HEK293 (cell line): ENCODE results near the gene ESRRA.

Experiments used
- FEZF1 ChIP-seq: fragments of 450-650 bp; formaldehyde crosslinking; IDR thresholded peaks from 2 replicates; pipeline ENCODE4 v1.5.1; 2016; ENCODE audit warnings: missing biosample characterization, missing genetic modification characterization
- GLIS2 ChIP-seq: fragments of 450-650 bp; formaldehyde crosslinking; IDR thresholded peaks from 2 replicates; pipeline ENCODE4 v1.5.1; 2016; ENCODE audit warnings: missing biosample characterization, missing genetic modification characterization
- ZNF138 ChIP-seq: fragments of 450-650 bp; formaldehyde crosslinking; IDR thresholded peaks from 2 replicates; pipeline ENCODE4 v1.5.1; 2016; ENCODE audit warnings: missing biosample characterization, missing genetic modification characterization, borderline replicate concordance
- ZNF2 ChIP-seq: fragments of 450-650 bp; formaldehyde crosslinking; IDR thresholded peaks from 2 replicates; pipeline ENCODE4 v1.5.1; 2016; ENCODE audit warnings: missing biosample characterization, missing genetic modification characterization
- ZNF394 ChIP-seq: fragments of 450-650 bp; formaldehyde crosslinking; IDR thresholded peaks from 2 replicates; pipeline ENCODE4 v1.5.1; 2016; ENCODE audit warnings: missing biosample characterization, missing genetic modification characterization, mild to moderate bottlenecking, moderate library complexity, borderline replicate concordance
- TF ChIP-seq, protein P1 (sequence below): fragments of 450-650 bp; formaldehyde crosslinking; IDR thresholded peaks from 2 replicates; pipeline ENCODE4 v1.5.1; 2016; ENCODE audit warnings: missing biosample characterization, missing genetic modification characterization
- TF ChIP-seq, protein P2 (sequence below): fragments of 450-650 bp; formaldehyde crosslinking; IDR thresholded peaks from 2 replicates; pipeline ENCODE4 v1.5.1; 2016; ENCODE audit warnings: missing biosample characterization, missing genetic modification characterization

DNA sequence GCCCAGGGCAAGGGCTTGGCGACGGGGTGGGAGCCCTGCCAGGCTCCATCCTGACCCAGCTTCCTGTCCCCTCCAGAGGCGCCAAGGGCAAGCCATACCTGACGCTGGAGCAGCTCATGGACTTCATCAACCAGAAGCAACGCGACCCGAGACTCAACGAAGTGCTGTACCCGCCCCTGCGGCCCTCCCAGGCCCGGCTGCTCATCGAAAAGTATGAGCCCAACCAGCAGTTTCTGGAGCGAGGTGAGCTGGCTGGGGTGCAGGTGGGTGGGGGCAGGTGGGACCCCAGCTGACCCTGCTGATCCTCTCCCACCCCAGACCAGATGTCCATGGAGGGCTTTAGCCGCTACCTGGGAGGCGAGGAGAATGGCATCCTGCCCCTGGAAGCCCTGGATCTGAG, 49.0 kb upstream of the ESRRA start:
- no peak for TF ChIP-seq FEZF1
- no peak for TF ChIP-seq ZNF138 (tag by site-specific recombination)
- TF ChIP-seq GLIS2 (tag by site-specific recombination), result no peak
- TF ChIP-seq, protein P1, sequence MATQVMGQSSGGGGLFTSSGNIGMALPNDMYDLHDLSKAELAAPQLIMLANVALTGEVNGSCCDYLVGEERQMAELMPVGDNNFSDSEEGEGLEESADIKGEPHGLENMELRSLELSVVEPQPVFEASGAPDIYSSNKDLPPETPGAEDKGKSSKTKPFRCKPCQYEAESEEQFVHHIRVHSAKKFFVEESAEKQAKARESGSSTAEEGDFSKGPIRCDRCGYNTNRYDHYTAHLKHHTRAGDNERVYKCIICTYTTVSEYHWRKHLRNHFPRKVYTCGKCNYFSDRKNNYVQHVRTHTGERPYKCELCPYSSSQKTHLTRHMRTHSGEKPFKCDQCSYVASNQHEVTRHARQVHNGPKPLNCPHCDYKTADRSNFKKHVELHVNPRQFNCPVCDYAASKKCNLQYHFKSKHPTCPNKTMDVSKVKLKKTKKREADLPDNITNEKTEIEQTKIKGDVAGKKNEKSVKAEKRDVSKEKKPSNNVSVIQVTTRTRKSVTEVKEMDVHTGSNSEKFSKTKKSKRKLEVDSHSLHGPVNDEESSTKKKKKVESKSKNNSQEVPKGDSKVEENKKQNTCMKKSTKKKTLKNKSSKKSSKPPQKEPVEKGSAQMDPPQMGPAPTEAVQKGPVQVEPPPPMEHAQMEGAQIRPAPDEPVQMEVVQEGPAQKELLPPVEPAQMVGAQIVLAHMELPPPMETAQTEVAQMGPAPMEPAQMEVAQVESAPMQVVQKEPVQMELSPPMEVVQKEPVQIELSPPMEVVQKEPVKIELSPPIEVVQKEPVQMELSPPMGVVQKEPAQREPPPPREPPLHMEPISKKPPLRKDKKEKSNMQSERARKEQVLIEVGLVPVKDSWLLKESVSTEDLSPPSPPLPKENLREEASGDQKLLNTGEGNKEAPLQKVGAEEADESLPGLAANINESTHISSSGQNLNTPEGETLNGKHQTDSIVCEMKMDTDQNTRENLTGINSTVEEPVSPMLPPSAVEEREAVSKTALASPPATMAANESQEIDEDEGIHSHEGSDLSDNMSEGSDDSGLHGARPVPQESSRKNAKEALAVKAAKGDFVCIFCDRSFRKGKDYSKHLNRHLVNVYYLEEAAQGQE, result no peak
- TF ChIP-seq ZNF394 (tag by site-specific recombination), result no peak
- TF ChIP-seq ZNF2, result no peak
- TF ChIP-seq, protein P2, sequence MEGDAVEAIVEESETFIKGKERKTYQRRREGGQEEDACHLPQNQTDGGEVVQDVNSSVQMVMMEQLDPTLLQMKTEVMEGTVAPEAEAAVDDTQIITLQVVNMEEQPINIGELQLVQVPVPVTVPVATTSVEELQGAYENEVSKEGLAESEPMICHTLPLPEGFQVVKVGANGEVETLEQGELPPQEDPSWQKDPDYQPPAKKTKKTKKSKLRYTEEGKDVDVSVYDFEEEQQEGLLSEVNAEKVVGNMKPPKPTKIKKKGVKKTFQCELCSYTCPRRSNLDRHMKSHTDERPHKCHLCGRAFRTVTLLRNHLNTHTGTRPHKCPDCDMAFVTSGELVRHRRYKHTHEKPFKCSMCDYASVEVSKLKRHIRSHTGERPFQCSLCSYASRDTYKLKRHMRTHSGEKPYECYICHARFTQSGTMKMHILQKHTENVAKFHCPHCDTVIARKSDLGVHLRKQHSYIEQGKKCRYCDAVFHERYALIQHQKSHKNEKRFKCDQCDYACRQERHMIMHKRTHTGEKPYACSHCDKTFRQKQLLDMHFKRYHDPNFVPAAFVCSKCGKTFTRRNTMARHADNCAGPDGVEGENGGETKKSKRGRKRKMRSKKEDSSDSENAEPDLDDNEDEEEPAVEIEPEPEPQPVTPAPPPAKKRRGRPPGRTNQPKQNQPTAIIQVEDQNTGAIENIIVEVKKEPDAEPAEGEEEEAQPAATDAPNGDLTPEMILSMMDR (tag by site-specific recombination), result no peak
